DLD1 (cell line): Measurements from ENCODE around the gene NACA.

Experiments
- in situ Hi-C: cut with HindIII; loops from 2 replicates; pipeline ENCODE4 v1.10.0; 2017; ENCODE audit warnings: low sequenced_read_pairs

NACA gene

GRCh38 chr12:56688846-56689109 is 36.3 kb downstream of the NACA start:
- in situ Hi-C loops, result no loop called here

- in situ Hi-C loops, result no loop called here
Observed at GRCh38 chr12:56688129-56688845, 36.8 kb downstream of the NACA start, which contains the start of gene PTGES3. Gene PTGES3, minus strand, starts transcription at chr12:56688284. Its CDS starts 285 bp downstream, at chr12:56687999.

DNA sequence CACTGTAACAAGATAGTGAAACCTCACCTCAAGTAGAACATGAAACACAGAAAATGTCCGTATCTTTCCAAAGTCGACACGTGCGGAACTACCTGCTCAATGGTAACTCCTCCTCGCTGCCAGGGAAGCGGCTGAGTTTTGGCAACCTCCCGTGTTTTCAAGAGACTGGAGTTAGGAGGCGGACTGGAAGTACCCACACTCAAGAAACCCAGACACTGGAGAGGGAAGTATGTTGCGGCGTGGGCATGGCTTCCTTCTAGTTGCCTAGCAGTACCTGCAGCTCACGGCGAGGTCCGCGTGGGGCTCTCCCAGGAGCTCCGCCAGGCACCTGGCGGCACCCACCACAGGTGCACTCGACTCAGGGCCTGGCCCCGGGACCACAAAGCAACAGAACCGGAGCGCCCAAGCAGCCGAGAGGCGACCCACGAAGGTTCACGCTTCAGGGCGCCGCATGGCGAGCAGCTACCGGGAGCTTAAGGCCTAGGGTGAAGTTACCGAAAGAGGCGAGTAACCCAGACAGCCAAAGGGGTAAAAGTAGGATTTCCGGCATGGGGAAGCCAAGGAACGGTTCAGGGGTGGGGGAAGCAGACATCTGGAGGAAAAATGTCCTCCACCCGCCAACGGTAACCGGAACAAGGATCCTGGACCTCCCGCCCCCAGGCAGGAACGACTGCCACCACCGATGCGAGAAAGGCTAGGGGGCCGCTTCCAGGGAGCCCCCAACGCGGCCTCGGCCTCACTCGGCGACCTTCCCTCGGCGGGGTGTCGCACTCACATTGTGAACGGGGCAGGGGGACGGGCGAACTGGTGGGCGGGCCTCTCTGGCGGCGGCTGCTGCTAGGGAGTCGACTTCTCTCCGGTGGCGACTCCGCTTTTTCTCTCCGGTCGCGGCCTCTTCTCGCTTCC is 37.6 kb downstream of the NACA start:
- in situ Hi-C loops, result no loop called here

- in situ Hi-C loops, result no loop called here
Observed at GRCh38 chr12:56684745-56685359, 40.2 kb downstream of the NACA start.

- in situ Hi-C loops, result no loop called here
Observed at GRCh38 chr12:56682323-56682722, 42.8 kb downstream of the NACA start.

DNA sequence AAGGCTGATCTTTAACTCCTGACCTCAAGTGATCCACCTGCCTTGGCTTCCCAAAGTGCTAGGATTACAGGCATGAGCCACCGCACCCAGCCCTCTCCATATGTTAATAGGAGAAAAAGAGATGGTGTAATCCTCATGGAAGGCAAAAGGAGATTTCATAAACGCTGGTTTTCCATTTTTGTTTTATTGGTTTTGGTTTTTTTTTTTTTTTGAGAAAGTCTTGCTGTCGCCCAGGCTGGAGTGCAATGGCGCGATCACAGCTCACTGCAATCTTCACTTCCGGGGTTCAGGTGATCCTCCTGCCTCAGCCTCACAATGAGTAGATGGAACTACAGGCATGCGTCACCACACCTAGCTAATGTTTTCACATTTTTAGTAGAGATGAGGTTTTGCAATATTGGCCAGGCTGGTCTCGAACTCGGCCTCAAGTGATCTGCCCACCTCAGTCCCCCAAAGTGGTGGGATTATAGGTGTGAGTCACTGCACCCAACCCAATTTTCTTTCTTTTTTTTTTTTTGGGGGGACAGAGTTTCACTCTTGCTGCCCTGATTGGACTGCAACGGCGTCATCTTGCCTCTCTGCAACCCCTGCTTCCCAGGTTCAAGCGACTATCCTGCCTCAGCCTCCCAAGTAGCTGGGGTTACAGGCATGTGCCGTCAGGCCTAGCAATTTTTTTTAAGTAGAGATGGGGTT is 45.1 kb downstream of the NACA start:
- in situ Hi-C loops, result no loop called here

GRCh38 chr12:56678852-56679251 is 46.2 kb downstream of the NACA start:
- in situ Hi-C loops, result no loop called here

- in situ Hi-C loops, result no loop called here
Observed at GRCh38 chr12:56677680-56678079, 47.4 kb downstream of the NACA start.

DNA sequence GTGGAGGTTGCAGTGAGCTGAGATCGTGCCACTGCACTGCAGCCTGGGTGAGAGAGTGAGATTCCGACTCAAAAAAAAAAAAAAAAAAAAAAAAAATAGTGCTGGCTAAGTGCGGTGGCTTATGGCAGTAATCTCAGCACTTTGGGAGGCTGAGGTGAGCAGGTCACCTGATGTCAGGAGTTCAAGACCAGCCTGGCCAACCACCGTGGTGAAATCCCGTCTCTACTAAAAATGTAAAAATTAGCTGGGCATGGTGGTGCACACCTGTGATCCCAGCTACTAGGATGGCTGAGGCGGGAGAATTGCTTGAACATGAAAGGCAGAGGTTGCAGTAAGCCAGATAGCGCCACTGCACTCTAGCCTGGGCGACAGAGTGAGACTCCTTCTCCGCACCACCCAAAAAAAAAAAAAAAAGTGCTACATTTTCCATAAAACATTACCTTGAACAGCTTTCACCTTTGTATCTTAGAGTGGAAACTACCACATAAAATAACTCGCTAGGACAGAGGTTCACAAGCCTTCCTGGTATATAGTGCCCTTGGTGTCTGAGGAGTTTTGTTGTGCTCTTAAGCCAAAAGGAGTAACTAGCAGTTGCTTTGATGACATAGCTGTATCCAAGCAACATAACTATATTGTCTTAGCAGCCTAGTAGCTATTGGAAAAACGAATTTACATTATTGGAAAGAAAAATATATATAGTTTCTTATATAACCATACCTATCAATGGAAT is 48.1 kb downstream of the NACA start:
- in situ Hi-C loops, result no loop called here

DNA sequence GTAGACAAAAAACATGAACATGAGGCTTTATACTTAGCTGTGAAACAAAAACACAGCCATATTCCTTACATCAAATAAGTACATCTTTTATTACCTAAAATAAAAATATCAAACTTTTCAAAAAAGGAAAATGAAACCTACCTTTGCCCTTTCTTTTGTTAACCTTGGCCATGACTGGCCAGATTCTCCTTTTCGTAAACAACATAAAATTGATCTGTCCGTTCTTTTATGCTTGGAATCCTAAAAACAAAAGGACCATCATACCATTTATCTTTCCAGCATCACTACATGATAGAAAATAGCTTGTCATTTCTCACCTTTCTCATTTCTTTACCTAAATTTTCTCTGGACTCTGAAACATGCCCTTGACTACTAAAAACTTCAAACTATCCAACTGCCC is 53.5 kb downstream of the NACA start:
- in situ Hi-C loops, result no loop called here

GRCh38 chr12:56670836-56671235 is 54.3 kb downstream of the NACA start:
- in situ Hi-C loops, result no loop called here

DNA sequence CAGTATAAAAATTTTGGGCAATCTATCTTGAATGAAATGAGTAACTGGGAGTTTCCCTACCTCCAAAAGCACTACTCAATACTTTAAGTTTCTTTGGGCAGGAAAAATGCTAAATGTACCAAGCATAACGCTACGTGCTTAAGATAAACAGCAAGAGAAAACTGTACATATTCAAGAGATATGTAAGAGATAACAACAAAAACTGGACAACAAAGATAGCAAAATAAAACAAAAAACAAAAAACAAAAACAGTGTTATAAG is 57.0 kb downstream of the NACA start:
- in situ Hi-C loops, result no loop called here
